ENCODE data around the gene PRC1. TPM values are rescaled to one million over a fixed set of nuclear protein-coding genes. Genes with fewer than 3 reads are reported as not detected.

PRC1 gene
- 10 to 100 TPM; 90.4 to 93.0 TPM for total RNA-seq

- ChIA-PET POLR2A (interaction anchor here (0.8 kb wide), 1 partner anchor 40 kb away, joined by 3 read pairs; the partner anchor contains the start of gene RCCD1), CTCF (interaction anchor here (0.6 to 1.3 kb wide), 2 partner anchors 28 to 109 kb away, joined by 3 read pairs; partner anchors contain the start of gene VPS33B)
Observed at GRCh38 chr15:90994417-90995311, at the start of gene PRC1. Gene PRC1, minus strand, starts transcription at chr15:90994535. Its CDS starts 118 bp downstream, at chr15:90994417.

DNA sequence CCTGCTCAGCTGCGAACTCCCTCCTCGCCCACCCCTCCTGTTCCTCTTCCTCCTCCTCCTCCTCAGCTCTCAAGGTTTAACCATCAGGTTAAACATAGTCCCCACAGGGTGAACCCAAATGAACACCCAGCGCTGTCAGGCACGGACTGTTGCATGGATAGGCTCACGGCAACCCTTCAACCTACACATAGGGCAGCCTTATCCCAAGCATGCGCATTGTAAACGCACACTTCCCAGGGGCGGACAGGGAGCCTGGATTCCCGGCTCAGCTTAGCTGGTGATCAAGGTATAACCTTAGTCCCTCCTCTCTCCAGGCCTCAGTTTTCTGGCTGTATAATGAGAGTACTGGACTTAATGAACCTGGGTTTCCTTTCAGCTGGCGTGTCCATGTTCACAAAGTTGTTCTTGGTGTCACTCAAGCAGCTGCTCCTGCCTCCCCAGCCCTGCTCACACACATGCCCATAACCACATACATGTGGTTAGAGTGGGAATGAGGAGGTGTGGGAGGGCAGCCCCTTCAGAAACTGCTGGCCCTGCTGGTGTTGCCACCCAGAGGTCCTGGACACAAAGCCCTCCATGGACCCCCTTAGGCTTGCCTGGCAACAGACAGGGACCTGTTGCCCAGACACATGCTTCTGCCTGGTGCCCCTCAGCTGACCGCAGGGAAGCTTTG lies 49.0 kb upstream of the PRC1 start:
- CTCF ChIA-PET: interaction anchor here (0.6 kb wide), 1 partner anchor 79 kb away, joined by 3 read pairs; no protein-coding TSS in a partner anchor
- POLR2A ChIA-PET: no interaction called here

DNA sequence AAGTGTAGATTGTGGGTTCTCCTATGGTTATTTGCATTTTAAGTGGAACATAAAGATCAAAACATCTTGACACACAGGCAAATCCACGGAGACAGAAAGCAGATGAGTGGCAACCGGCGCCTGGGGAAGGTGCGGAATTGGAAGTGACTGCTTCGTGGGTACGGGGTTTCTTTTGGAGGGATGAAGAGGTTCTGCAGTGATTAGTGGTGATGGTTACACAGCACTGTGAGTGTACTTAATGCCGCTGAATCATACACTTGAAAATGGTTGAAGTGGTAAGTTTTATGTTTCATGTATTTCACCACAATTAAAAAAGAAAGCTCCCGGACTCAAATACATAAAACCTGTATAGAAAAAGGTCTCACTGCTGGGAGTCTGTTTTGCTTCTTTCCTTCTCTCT lies 46.5 kb upstream of the PRC1 start:
- ChIA-PET CTCF (interaction anchor here (0.6 to 1.8 kb wide), 3 partner anchors 10 to 725 kb away, joined by 4 read pairs; no protein-coding TSS in a partner anchor), POLR2A (no interaction called here)

DNA sequence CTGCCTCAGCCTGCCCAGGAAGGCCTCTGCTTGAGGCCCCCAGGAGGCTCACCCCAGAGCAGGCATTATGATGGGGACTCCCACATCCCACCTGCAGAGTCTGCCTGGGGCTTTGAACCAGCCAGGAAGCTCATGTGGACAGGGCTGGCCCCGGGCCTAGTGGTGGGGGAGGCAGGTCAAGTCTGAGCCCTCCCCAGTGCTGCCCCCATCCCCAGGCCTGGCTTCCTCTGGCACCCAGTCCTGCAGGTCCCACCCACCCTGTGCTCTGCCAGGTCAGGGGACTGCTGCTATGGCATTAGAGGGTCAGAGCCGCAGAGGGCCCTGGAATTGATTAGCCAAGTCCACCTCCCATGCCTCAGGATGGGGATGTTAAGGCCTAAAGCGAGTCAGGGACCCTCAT lies 45.7 kb upstream of the PRC1 start:
- CTCF ChIA-PET: no interaction called here
- POLR2A ChIA-PET: no interaction called here

DNA sequence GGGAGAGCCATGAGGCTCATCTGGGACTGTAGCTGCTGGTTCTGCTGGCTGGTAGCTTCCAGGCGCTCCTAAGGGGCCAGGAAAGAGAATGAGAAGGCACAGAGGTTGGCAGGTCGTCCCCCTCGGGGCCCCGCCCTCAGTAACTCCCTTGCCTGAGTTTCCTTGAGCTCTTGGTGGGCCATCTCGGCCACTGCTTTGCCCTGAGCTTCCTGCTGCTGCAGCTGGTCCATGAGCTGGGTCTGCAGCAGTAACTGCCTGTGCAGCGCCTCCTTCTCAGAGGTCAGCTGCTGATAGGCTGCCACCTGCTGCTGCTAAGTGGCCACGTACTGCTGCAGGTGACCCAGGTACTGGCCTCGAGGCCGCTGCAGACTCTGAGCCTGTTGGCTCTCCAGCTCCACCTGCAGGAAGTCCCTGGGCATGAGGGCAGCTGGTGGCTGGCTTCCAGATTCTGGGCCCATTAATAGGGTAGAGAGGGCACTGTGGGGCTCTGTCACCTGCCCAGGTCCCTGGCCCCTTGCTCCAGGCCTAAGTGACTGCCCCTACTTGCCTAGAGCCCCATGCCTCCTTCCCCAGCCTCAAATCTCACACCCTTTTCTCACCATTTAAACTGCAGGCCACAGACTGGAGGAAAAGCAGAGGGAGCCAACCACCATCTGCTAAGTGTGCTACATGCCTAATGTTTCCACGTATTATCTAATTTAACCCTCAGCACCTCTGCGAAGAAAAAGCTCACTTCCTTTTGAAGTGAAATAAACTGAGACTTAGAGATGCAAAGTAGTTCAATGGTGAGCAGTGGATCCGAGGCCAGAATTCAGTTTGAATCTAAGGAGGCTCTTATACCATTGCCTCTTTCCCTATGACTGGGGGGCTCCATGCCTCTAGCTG lies 38.8 kb upstream of the PRC1 start:
- CTCF ChIA-PET: interaction anchor here (0.6 to 2.4 kb wide), 8 partner anchors 12 to 245 kb away, joined by 3 to 14 read pairs (median 4); partner anchors contain the start of gene HDDC3

GRCh38 chr15:91031796-91032195 lies 37.5 kb upstream of the PRC1 start:
- ChIA-PET POLR2A (no interaction called here), CTCF (no interaction called here)

More for the DNA sequence above, 38.8 kb upstream of the PRC1 start:
- POLR2A ChIA-PET: no interaction called here

DNA sequence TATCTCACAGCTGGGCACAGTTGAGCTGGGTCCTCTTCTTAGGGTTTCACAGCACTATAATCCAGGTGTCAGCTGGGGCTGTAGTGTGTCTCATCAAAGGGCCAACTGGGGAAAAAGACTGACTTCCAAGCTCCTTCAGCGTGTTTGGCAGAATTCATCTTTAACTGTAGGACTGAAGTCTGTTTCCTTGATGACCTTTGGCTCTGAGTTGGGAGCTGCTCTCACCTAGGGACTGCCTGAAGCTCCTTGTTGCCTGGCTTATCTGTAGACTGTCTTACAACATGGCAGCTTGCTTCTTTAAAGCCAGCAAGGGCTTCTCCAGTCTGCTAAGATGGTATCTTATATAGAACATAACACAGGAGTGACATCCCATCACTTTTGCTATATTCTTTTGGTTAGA lies 33.3 kb upstream of the PRC1 start:
- ChIA-PET CTCF (no interaction called here), POLR2A (no interaction called here)

DNA sequence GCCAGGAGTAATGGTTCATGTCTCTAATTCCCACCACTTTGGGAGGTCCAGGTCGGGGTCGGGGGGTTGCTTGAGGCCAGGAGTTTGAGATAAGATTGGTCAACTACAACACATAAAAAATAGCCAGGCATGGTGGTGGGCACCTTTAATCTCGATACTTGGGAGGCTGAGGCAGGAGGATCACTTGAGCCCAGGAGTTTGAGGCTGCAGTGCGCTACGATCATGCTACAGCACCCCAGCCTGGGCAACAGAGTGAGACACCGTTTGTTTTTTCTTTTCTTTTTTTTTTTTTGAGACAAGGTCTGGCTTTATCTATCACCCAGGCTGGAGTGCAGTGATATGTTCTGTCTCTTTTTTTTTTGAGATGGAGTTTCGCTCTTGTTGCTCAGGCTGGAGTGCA lies 29.4 kb upstream of the PRC1 start:
- ChIA-PET CTCF (no interaction called here), POLR2A (no interaction called here)

DNA sequence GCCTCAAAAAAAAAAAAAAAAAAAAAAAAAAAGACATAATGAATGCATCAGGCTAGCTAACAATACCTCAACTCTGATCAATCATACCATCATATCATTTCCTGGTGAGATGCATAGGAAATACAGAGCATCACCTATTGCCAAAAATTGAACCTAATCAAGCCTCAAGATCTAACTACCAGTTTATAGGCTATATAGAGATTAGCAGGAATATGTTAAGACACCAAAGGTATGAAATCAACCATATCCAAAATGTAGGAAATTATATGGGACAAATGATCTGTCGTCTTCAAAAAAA lies 28.4 kb upstream of the PRC1 start:
- CTCF ChIA-PET: interaction anchor here (0.9 to 1.4 kb wide), 5 partner anchors 27 to 244 kb away, joined by 3 to 7 read pairs (median 4); no protein-coding TSS in a partner anchor
- POLR2A ChIA-PET: interaction anchor here (0.6 kb wide), 2 partner anchors 26 to 306 kb away, joined by 3 to 8 read pairs; partner anchors contain the start of gene BLM

GRCh38 chr15:91022075-91022831 lies 27.9 kb upstream of the PRC1 start, which contains the start of gene VPS33B:
Gene VPS33B, minus strand, starts transcription at chr15:91022594. Its CDS starts 345 bp downstream, at chr15:91022249.
- POLR2A ChIA-PET: interaction anchor here (0.6 kb wide), 2 partner anchors 26 to 305 kb away, joined by 3 to 8 read pairs; partner anchors contain the start of gene BLM
- CTCF ChIA-PET: interaction anchor here (0.9 to 1.4 kb wide), 7 partner anchors 28 to 245 kb away, joined by 3 to 7 read pairs (median 3); no protein-coding TSS in a partner anchor

GRCh38 chr15:91021516-91022074 lies 27.3 kb upstream of the PRC1 start:
- CTCF ChIA-PET: interaction anchor here (0.9 to 1.4 kb wide), 7 partner anchors 11 to 245 kb away, joined by 3 to 7 read pairs (median 4); no protein-coding TSS in a partner anchor
- POLR2A ChIA-PET: interaction anchor here (0.5 kb wide), 1 partner anchor 1787 kb away, joined by 3 read pairs; no protein-coding TSS in a partner anchor

DNA sequence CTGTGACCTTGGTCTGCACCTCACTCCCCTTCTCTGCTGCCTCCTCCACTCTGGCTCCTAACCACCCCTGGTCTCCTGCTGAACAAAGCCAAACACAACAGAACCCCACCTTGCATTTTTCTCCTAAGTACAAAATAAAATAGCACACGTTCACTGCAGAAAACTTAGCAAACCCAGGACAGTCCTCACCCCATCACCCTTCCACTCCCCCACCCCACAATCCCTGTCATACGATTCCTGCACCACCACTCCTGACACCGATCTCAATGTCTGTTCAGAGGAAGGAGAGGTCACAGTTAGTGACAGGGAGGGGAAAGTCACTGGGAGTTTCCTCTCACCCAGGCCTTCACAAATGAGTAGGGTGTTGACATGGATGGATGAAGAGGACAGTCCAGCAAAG lies 23.8 kb upstream of the PRC1 start:
- POLR2A ChIA-PET: no interaction called here
- CTCF ChIA-PET: no interaction called here

DNA sequence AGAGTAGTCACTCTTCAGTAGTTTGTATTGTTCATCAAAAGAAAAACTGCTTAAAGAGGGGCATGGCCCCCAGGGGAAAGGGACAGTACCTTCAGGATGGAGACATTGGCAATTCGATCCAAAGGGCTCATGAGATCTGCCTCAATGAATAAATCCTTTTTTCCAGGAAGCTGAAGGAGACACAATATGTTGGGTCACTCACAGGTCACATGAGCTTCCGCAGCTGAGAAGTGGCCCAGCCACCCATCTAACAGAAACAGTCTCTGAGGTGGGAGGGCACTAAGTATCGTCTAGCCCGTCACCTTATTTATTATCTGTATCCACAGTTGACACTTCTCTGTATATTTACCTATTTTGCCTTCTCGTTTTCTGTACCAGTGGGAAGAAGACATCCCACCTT lies 23.4 kb upstream of the PRC1 start:
- POLR2A ChIA-PET: no interaction called here
- CTCF ChIA-PET: no interaction called here

GRCh38 chr15:91013701-91014100 lies 19.4 kb upstream of the PRC1 start:
- CTCF ChIA-PET: interaction anchor here (0.7 kb wide), 1 partner anchor 1005 kb away, joined by 3 read pairs; no protein-coding TSS in a partner anchor
- POLR2A ChIA-PET: interaction anchor here (0.7 kb wide), 1 partner anchor 1469 kb away, joined by 10 read pairs; no protein-coding TSS in a partner anchor

DNA sequence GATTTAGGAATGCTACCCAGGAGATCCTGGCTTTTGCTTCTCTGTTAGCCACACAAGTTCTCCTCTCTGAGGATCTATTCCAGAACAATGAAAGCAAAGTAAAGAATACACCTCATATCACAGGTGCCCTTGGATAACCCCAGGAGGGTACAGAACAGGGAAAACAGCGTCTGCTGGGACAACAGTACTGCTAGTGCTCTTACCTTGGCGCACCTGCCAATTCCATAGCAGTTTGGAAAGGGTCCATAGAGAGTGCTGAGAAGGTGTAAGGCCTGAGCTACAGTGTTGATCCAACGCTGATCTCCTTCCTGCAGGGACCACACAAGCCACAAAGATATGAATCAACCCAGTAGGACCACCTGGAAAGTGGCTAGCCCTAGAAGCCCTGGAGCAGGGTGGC lies 12.9 kb upstream of the PRC1 start:
- POLR2A ChIA-PET: no interaction called here
- CTCF ChIA-PET: interaction anchor here (0.5 kb wide), 1 partner anchor 21 kb away, joined by 3 read pairs; no protein-coding TSS in a partner anchor

- POLR2A ChIA-PET: no interaction called here
Observed at GRCh38 chr15:91001209-91001608, 6.9 kb upstream of the PRC1 start.

GRCh38 chr15:90998737-90999136 lies 4.4 kb upstream of the PRC1 start:
- ChIA-PET CTCF (no interaction called here), POLR2A (no interaction called here)

More at GRCh38 chr15:91001209-91001608, 6.9 kb upstream of the PRC1 start:
- CTCF ChIA-PET: no interaction called here

- CTCF ChIA-PET: interaction anchor here (1.0 to 1.4 kb wide), 3 partner anchors 11 to 39 kb away, joined by 3 read pairs; partner anchors contain the start of gene VPS33B
Observed at GRCh38 chr15:90994059-90994416, 297 bp downstream of the PRC1 start.

More at GRCh38 chr15:90994059-90994416, 297 bp downstream of the PRC1 start:
- POLR2A ChIA-PET: no interaction called here

All from activated CD8-positive, alpha-beta memory T cell treated with anti-CD3 and anti-CD28 coated beads for 36 hours (primary cell).